Endodermal cell (in vitro differentiated cells): ENCODE measurements around the gene MAP2K7. TPM values are rescaled to one million over a fixed set of nuclear protein-coding genes. Genes with fewer than 3 reads are reported as not detected.
A peak's percentile ranks its signal among the peaks of the same experiment; 100 is the strongest.

Experiments
- DNase-seq: peaks from one replicate; pipeline ENCODE4 v3.0.0-alpha.2; 2017
- H3K27ac ChIP-seq: 2 replicates; pipeline ENCODE4 v1.5.1; 2013; ENCODE audit warnings: mild to moderate bottlenecking, low read depth, low read length, moderate library complexity
- H3K27me3 ChIP-seq: 2 replicates; pipeline ENCODE4 v1.6.1; 2013; ENCODE audit warnings: mild to moderate bottlenecking, low read length, moderate library complexity; ENCODE audit not compliant: insufficient read depth, control insufficient read depth, poor library complexity, severe bottlenecking
- H3K36me3 ChIP-seq: 2 replicates; pipeline ENCODE4 v1.7.0; 2013; ENCODE audit warnings: mild to moderate bottlenecking, low read length, moderate library complexity; ENCODE audit not compliant: control insufficient read depth, insufficient read depth
- H3K4me1 ChIP-seq: one replicate; pipeline ENCODE4 v1.7.0; 2013; ENCODE audit warnings: low read length; ENCODE audit not compliant: control insufficient read depth, insufficient read depth
- H3K4me3 ChIP-seq: 2 replicates; pipeline ENCODE4 v1.5.1; 2013; ENCODE audit warnings: mild to moderate bottlenecking, low read length, moderate library complexity
- H3K9ac ChIP-seq: 2 replicates; pipeline ENCODE4 v1.6.1; 2013; ENCODE audit warnings: mild to moderate bottlenecking, low read length, moderate library complexity; ENCODE audit not compliant: poor library complexity, severe bottlenecking; ENCODE audit errors: extremely low read depth
- H3K9me3 ChIP-seq: 2 replicates; pipeline ENCODE4 v1.6.1; 2013; ENCODE audit warnings: mild to moderate bottlenecking, low read length, moderate library complexity; ENCODE audit not compliant: control insufficient read depth
- H3K27ac Mint-ChIP-seq: 2 replicates; pipeline ENCODE4 v1.8.0; 2020; ENCODE audit warnings: mixed read lengths
- H3K27me3 Mint-ChIP-seq: 2 replicates; pipeline ENCODE4 v1.8.0; 2021; ENCODE audit warnings: mild to moderate bottlenecking, mixed read lengths; ENCODE audit not compliant: insufficient read depth
- H3K36me3 Mint-ChIP-seq: 2 replicates; pipeline ENCODE4 v1.8.0; 2020; ENCODE audit warnings: low read depth, mixed read lengths
- H3K4me1 Mint-ChIP-seq: 2 replicates; pipeline ENCODE4 v1.8.0; 2020; ENCODE audit warnings: mixed read lengths
- H3K4me3 Mint-ChIP-seq: 2 replicates; pipeline ENCODE4 v1.8.0; 2020; ENCODE audit warnings: mild to moderate bottlenecking, moderate library complexity, mixed read lengths
- H3K9me3 Mint-ChIP-seq: 2 replicates; pipeline ENCODE4 v1.8.0; 2020; ENCODE audit warnings: mild to moderate bottlenecking, mixed read lengths
- WGBS, 2 experiments: methylation state at CpG; one replicate each; pipeline versions ENCODE4 v1.1.5 to v1.1.7; 2013; ENCODE audit warnings: missing lambda C conversion rate in 2 of 2, mixed read lengths in 1 of 2; ENCODE audit not compliant: insufficient coverage in 1 of 2, insufficient read length in 1 of 2; 5-methylcytosine and 5-hydroxymethylcytosine counted together
- total RNA-seq, 2 donors: library from RNA; stranded (reverse); fragmentation: NEBNext Ultra II Directional in 1 of 2; extraction: Animal tissue kit (Norgen Biotek cat#: 25700) in 1 of 2; gene quantifications; 2 replicates in 1 of 2; 3 replicates in 1 of 2; pipeline ENCODE4 v1.2.1, GENCODE V29; 2021
- TF ChIP-seq, protein P1 (sequence below): fragments of 200-600 bp; sonication (generic); conservative IDR thresholded peaks from 2 replicates; pipeline ENCODE4 v1.5.0; 2021; ENCODE audit warnings: antibody characterized with exemption, mild to moderate bottlenecking

The MAP2K7 gene
- total RNA-seq, 2 donors from 2014 or later, result 33.4 to 40.0 TPM

DNA sequence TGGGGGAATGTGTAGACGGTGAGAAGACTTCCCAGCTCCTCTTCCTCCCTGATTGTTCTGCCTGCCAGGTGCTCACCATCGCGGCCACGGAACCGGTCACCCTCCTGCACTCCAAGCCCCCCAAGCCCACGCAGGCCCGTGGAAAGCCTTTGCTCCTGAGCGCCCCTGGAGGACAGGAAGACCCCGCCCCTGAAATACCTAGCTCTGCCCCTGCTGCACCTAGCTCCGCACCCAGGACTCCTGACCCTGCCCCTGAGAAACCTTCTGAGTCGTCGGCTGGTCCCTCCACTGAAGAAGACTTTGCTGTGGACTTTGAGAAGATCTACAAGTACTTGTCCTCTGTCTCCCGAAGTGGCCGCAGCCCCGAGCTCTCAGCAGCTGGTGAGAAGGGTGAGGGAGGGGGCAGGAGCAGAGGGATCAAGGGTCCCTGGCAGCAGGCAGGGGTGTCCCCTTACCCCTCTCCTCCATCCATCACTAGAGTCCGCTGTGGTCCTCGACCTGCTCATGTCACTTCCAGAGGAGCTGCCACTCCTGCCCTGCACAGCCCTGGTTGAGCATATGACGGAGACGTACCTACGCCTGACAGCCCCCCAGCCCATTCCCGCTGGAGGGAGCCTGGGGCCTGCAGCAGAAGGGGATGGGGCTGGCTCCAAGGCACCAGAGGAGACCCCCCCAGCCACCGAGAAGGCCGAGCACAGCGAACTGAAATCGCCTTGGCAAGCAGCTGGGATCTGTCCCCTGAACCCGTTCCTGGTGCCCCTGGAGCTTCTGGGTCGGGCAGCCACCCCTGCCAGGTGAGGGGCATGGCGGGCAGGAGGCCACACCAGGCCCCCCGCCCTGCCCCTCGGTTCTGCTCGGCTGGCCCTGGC lies 18.5 kb downstream of the MAP2K7 start:
- Mint-ChIP-seq H3K4me1 (peaks cover 11% of the 10 kb centered on the region), H3K27ac (no peak overlapping the region), H3K9me3 (no peaks in the 10 kb centered on the region), H3K27me3 (peaks cover 19% of the 10 kb centered on the region), H3K36me3 (peaks cover 11% of the 10 kb centered on the region), H3K4me3 (no peak overlapping the region)
- Histone ChIP-seq H3K9ac (no peak overlapping the region), H3K4me3 (no peak overlapping the region), H3K27ac (no peak overlapping the region), H3K36me3 (peaks cover 14% of the 10 kb centered on the region), H3K27me3 (peaks cover 18% of the 10 kb centered on the region), H3K9me3 (no peaks in the 10 kb centered on the region), H3K4me1 (peaks cover 5% of the 10 kb centered on the region)
- TF ChIP-seq, protein P1, sequence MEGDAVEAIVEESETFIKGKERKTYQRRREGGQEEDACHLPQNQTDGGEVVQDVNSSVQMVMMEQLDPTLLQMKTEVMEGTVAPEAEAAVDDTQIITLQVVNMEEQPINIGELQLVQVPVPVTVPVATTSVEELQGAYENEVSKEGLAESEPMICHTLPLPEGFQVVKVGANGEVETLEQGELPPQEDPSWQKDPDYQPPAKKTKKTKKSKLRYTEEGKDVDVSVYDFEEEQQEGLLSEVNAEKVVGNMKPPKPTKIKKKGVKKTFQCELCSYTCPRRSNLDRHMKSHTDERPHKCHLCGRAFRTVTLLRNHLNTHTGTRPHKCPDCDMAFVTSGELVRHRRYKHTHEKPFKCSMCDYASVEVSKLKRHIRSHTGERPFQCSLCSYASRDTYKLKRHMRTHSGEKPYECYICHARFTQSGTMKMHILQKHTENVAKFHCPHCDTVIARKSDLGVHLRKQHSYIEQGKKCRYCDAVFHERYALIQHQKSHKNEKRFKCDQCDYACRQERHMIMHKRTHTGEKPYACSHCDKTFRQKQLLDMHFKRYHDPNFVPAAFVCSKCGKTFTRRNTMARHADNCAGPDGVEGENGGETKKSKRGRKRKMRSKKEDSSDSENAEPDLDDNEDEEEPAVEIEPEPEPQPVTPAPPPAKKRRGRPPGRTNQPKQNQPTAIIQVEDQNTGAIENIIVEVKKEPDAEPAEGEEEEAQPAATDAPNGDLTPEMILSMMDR, result peak; percentile 14
- 92 to 97% methylated on average over 15 to 31 of the region's 31 CpGs for WGBS, 2 experiments
- DNase-seq, result no peak

DNA sequence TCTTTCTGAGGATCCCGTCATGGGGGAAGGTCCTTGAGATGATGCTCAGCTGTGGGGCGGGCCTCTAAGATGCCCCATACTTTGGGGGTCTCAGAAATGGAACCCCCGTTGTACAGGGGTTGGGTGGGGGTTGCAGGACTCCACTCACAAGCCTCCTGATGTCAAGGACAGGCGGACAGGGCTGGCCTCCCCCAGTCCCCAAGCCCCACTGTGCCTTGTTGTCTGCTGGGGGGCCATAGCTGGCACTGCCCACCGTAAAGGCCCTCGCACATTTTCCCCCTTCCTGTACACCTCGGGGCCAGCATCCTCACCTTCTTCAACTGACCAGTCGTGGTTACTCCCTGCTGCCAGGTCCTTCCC lies 19.1 kb downstream of the MAP2K7 start:
- H3K4me1 Mint-ChIP-seq, result peaks cover 11% of the 10 kb centered on the region
- Histone ChIP-seq H3K4me3 (no peak overlapping the region), H3K9ac (no peak overlapping the region), H3K27ac (no peak overlapping the region), H3K9me3 (no peaks in the 10 kb centered on the region), H3K36me3 (peaks cover 14% of the 10 kb centered on the region), H3K4me1 (peaks cover 5% of the 10 kb centered on the region), H3K27me3 (peaks cover 13% of the 10 kb centered on the region)
- peaks cover 14% of the 10 kb centered on the region for H3K27me3 Mint-ChIP-seq
- DNase-seq, result no peak
- H3K9me3 Mint-ChIP-seq, result no peaks in the 10 kb centered on the region
- no peak overlapping the region for H3K4me3 Mint-ChIP-seq
- 83 to 95% methylated on average over 1 to 8 of the region's 8 CpGs for WGBS, 2 experiments
- no peak overlapping the region for H3K27ac Mint-ChIP-seq
- peaks cover 11% of the 10 kb centered on the region for H3K36me3 Mint-ChIP-seq
- TF ChIP-seq, protein P1, result no peak

DNA sequence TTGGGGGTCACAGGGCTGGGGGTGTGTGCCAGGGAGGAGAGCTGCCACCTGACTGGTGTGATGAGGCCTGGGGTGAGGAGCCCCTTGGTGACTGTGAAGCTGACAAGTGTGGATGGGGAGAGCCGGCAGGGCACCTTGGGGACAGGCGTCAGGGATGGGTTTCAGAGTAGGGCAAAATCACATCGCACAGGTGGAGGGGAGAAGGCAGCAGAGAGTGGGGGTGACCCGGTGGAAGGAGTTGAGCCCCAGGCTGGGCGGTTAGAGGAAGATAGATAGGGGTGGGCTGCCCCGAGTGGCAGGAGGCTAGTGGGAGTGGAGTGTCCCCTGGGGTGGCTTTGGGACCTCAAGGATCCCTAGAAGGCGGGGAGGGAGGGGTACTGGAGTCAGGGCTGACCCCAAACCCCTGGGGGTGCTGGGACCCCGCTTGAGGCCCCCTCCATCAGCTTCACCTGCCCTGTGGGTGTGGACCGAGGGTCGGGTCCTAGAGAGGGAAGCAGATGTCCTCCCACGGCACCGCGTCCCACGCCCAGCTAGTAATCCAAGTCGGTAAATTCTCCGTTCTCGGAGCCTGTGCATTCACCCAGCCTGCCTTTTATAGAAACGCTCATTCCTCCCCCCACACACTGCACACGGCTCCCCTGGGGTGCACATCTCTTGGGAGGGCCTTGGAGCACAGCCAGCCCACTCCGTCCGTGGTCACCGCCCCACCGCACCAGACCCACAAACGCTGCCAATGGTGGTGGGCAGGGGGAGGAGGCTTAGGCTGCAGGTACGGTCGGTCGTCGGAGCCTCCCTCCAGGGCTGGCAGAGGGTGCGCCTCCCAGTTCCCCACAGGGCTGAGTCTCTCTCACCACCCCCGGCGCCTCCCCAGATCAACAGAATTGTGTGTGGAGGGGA lies 19.9 kb downstream of the MAP2K7 start:
- peaks cover 5% of the 10 kb centered on the region for H3K4me1 ChIP-seq
- H3K4me1 Mint-ChIP-seq, result peaks cover 9% of the 10 kb centered on the region
- no peaks in the 10 kb centered on the region for H3K9me3 Mint-ChIP-seq
- no peak overlapping the region for H3K4me3 Mint-ChIP-seq
- H3K27me3 Mint-ChIP-seq, result peaks cover 7% of the 10 kb centered on the region
- peaks cover 17% of the 10 kb centered on the region for H3K36me3 ChIP-seq
- peaks cover 11% of the 10 kb centered on the region for H3K36me3 Mint-ChIP-seq
- H3K4me3 ChIP-seq, result no peak overlapping the region
- H3K9ac ChIP-seq, result no peak overlapping the region
- peaks cover 6% of the 10 kb centered on the region for H3K27me3 ChIP-seq
- WGBS, 2 experiments, result 94 to 96% methylated on average over 16 to 29 of the region's 31 CpGs
- DNase-seq, result no peak
- no peak overlapping the region for H3K27ac ChIP-seq
- TF ChIP-seq, protein P1, result no peak
- no peaks in the 10 kb centered on the region for H3K9me3 ChIP-seq
- no peak overlapping the region for H3K27ac Mint-ChIP-seq
